ENCODE measurements around the gene PARD3. TPM values are rescaled to one million over a fixed set of nuclear protein-coding genes. Genes with fewer than 3 reads are reported as not detected.

PARD3 gene
- polyA plus RNA-seq, 3 donors from 2014 or later = 0.72 TPM; not detected in 2

DNA sequence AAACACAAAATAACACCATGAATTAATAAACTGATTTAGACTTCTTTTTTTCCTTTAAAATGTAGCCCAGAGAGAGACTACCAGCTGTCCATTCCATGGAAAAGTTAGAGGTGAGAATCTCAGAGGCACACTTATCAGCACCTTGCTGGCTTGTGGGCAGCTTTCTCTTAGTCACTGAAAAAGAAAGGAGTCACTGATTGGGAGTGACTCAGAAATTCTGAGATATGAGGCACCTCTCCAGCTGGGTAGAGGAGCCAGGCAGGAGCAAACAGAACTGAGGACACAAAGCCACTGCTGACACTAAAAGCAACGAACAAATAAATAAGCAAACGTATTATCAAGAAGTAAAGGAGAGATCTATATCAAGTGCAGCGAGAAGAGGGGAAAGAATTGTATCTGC is 310.6 kb downstream of the PARD3 start:
- no peak overlapping the region for H3K27ac Mint-ChIP-seq
- no peaks in the 10 kb centered on the region for H3K36me3 Mint-ChIP-seq
- H3K9me3 Mint-ChIP-seq = no peaks in the 10 kb centered on the region
- DNase-seq = no peak
- no peak overlapping the region for H3K4me3 Mint-ChIP-seq
- H3K27me3 Mint-ChIP-seq (ENCODE audit: low read depth in 3 of 3) = peaks cover 3 to 7% (median 4%) of the 10 kb centered on the region in 3 donors
- no peaks in the 10 kb centered on the region for H3K4me1 Mint-ChIP-seq

GRCh38 chr10:34503704-34504103 is 311.4 kb downstream of the PARD3 start:
- peaks cover 3 to 7% (median 6%) of the 10 kb centered on the region in 3 donors for H3K27me3 Mint-ChIP-seq (ENCODE audit: low read depth in 3 of 3)
- H3K9me3 Mint-ChIP-seq = no peaks in the 10 kb centered on the region
- no peaks in the 10 kb centered on the region for H3K4me1 Mint-ChIP-seq
- H3K27ac Mint-ChIP-seq = no peak overlapping the region
- no peak overlapping the region for H3K4me3 Mint-ChIP-seq
- DNase-seq = no peak
- H3K36me3 Mint-ChIP-seq = no peaks in the 10 kb centered on the region

DNA sequence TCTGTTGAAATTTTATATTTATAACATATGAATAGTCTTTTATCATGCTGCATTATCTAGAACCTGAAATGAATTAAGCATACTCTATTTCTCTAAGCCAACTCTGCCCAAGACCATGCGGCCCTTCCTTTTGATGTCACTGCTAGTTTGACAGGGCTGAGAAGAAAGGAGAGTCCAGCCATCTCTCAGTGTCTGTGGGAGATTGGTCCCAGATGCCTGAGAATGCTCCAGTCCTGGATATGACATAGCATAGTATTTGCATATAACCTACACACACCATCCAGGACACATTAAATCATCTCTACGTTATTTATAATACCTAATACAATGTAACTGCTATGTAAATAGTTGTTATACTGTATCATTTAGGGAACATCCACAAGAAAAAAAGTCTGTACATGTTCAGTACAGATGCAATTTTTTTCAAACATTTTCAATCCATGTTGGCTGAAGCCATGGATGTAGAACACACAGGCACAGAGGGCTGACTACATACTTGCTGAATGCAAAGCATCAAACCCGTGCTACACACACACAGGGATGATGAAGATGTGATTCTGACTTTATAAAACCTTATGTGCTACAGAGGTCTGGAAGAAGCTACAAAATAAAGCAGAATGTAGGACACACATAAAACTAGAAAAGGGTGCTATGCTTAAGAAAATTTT is 315.4 kb downstream of the PARD3 start:
- no peak overlapping the region for H3K4me3 Mint-ChIP-seq
- H3K27me3 Mint-ChIP-seq (ENCODE audit: low read depth in 3 of 3) = peaks cover 3 to 6% (median 5%) of the 10 kb centered on the region in 3 donors
- no peaks in the 10 kb centered on the region for H3K9me3 Mint-ChIP-seq
- no peak overlapping the region for H3K27ac Mint-ChIP-seq
- no peak for DNase-seq
- no peaks in the 10 kb centered on the region for H3K4me1 Mint-ChIP-seq
- H3K36me3 Mint-ChIP-seq = no peaks in the 10 kb centered on the region

GRCh38 chr10:34498821-34499220 is 316.3 kb downstream of the PARD3 start:
- no peaks in the 10 kb centered on the region for H3K36me3 Mint-ChIP-seq
- H3K4me3 Mint-ChIP-seq = no peak overlapping the region

GRCh38 chr10:34495938-34496337 is 319.2 kb downstream of the PARD3 start:
- Mint-ChIP-seq H3K36me3 (no peaks in the 10 kb centered on the region), H3K4me3 (no peak overlapping the region), H3K27me3 (ENCODE audit: low read depth in 3 of 3) (peaks cover 1 to 3% (median 2%) of the 10 kb centered on the region in 3 donors), H3K9me3 (no peaks in the 10 kb centered on the region), H3K27ac (no peak overlapping the region), H3K4me1 (no peaks in the 10 kb centered on the region)
- no peak for DNase-seq

More at GRCh38 chr10:34498821-34499220, 316.3 kb downstream of the PARD3 start:
- Mint-ChIP-seq H3K9me3 (no peaks in the 10 kb centered on the region), H3K27ac (no peak overlapping the region), H3K27me3 (ENCODE audit: low read depth in 3 of 3) (peaks cover 3 to 6% (median 5%) of the 10 kb centered on the region in 3 donors), H3K4me1 (no peaks in the 10 kb centered on the region)
- DNase-seq = no peak

GRCh38 chr10:34494012-34494411 is 321.1 kb downstream of the PARD3 start:
- Mint-ChIP-seq H3K27ac (no peak overlapping the region), H3K27me3 (ENCODE audit: low read depth in 3 of 3) (peaks cover 1 to 2% (median 2%) of the 10 kb centered on the region in 3 donors), H3K9me3 (no peaks in the 10 kb centered on the region), H3K36me3 (no peaks in the 10 kb centered on the region), H3K4me1 (no peaks in the 10 kb centered on the region), H3K4me3 (no peak overlapping the region)
- no peak for DNase-seq

DNA sequence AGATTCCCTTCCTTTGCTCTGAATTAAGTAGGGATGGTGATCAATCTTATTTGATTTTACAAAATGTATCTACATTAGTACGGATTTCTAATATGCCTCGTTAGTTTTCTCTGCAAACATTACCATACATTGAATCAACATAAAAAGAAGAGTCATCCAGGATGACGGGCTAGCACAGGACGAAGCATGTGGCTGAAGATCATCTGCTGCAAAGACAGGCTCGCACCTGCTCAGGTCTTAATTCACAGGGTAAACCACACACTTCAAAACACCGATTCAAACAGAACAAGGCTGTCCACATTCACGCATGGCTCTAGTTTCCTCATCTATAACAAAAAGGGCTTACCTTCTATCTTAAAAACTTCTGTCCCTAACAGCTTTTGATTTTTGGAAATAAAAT is 323.0 kb downstream of the PARD3 start:
- Mint-ChIP-seq H3K4me3 (no peak overlapping the region), H3K27me3 (ENCODE audit: low read depth in 3 of 3) (peaks cover 0 to 2% (median 1%) of the 10 kb centered on the region in 3 donors), H3K36me3 (no peaks in the 10 kb centered on the region), H3K27ac (no peak overlapping the region), H3K4me1 (no peaks in the 10 kb centered on the region), H3K9me3 (no peaks in the 10 kb centered on the region)
- no peak for DNase-seq

GRCh38 chr10:34491678-34492077 is 323.4 kb downstream of the PARD3 start:
- H3K27me3 Mint-ChIP-seq (ENCODE audit: low read depth in 3 of 3) = peaks cover 0 to 2% (median 1%) of the 10 kb centered on the region in 3 donors
- no peak overlapping the region for H3K4me3 Mint-ChIP-seq
- H3K36me3 Mint-ChIP-seq = no peaks in the 10 kb centered on the region
- H3K9me3 Mint-ChIP-seq = no peaks in the 10 kb centered on the region
- H3K4me1 Mint-ChIP-seq = no peaks in the 10 kb centered on the region
- H3K27ac Mint-ChIP-seq = no peak overlapping the region
- no peak for DNase-seq

GRCh38 chr10:34489973-34490745 is 324.9 kb downstream of the PARD3 start:
- Mint-ChIP-seq H3K9me3 (no peaks in the 10 kb centered on the region), H3K27ac (no peak overlapping the region), H3K27me3 (ENCODE audit: low read depth in 3 of 3) (peaks cover 1 to 4% (median 2%) of the 10 kb centered on the region in 3 donors), H3K4me1 (no peaks in the 10 kb centered on the region), H3K4me3 (no peak overlapping the region), H3K36me3 (no peaks in the 10 kb centered on the region)
- DNase-seq = no peak

GRCh38 chr10:34489411-34489810 is 325.7 kb downstream of the PARD3 start:
- Mint-ChIP-seq H3K9me3 (no peaks in the 10 kb centered on the region), H3K27ac (no peak overlapping the region), H3K4me1 (no peaks in the 10 kb centered on the region), H3K27me3 (ENCODE audit: low read depth in 3 of 3) (peaks cover 2 to 4% (median 3%) of the 10 kb centered on the region in 3 donors), H3K4me3 (no peak overlapping the region), H3K36me3 (no peaks in the 10 kb centered on the region)
- no peak for DNase-seq

DNA sequence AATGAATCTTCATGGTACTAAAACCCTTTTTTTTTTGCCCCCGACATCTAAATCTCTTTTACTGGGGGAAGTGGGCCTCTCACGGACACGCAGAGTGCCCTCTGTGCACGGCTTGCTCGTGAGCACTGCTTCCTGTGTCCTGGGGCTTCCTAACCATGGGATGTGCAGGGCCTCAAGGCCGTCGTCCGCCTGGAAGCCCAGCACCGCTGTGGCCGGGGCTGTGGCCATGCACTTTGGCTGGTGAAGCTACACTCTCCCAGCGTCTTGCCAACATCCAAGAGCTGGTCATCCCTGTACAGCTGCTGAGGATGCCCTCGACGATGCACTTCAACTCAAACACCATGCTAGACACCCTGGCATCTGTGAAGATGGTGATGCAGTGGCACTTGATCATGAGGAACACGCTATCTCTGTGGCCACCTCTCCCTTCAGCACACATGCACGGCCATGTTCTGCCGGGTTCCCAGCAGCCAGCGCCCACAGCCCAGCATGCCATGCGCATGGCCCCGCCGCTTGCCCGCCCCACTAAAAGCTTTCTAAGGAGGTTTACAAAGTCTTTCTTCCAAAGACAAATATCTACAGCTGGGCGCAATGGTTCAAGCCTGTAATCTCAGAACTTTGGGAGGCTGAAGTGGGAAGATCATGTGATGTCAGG is 326.5 kb downstream of the PARD3 start:
- Mint-ChIP-seq H3K4me3 (no peak overlapping the region), H3K9me3 (no peaks in the 10 kb centered on the region), H3K27ac (no peak overlapping the region), H3K36me3 (no peaks in the 10 kb centered on the region), H3K27me3 (ENCODE audit: low read depth in 3 of 3) (peaks cover 2 to 4% (median 3%) of the 10 kb centered on the region in 3 donors), H3K4me1 (no peaks in the 10 kb centered on the region)
- DNase-seq = no peak

DNA sequence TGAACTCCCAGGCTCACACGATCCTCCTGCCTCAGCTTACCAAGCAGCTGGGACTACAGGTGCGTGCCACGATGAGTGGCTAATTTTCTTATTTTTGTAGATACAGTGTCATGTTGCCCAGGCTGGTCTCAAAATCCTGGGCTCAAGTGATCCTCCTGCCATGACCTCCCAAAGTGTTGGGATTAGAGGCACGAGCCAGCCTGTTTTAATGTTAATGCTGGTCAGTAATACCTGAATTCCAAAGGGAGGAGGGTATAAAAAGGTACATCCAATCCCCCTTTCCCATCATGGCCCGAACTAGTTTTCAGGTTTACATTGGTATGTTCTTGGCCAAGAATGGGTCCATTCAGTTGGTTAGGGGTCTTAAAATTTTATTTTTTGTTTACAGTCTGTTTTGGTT is 329.1 kb downstream of the PARD3 start:
- peaks cover 0 to 7% (median 2%) of the 10 kb centered on the region in 3 donors for H3K27me3 Mint-ChIP-seq (ENCODE audit: low read depth in 3 of 3)
- no peaks in the 10 kb centered on the region for H3K4me1 Mint-ChIP-seq
- no peak overlapping the region for H3K27ac Mint-ChIP-seq
- no peak for DNase-seq
- no peak overlapping the region for H3K4me3 Mint-ChIP-seq
- no peaks in the 10 kb centered on the region for H3K9me3 Mint-ChIP-seq
- H3K36me3 Mint-ChIP-seq = no peaks in the 10 kb centered on the region

- Mint-ChIP-seq H3K9me3 (no peaks in the 10 kb centered on the region), H3K4me1 (no peaks in the 10 kb centered on the region), H3K27me3 (ENCODE audit: low read depth in 3 of 3) (peaks cover 0 to 7% (median 2%) of the 10 kb centered on the region in 3 donors), H3K4me3 (no peak overlapping the region), H3K27ac (no peak overlapping the region), H3K36me3 (no peaks in the 10 kb centered on the region)
- no peak for DNase-seq
Measured at GRCh38 chr10:34484164-34484563, 330.9 kb downstream of the PARD3 start.

DNA sequence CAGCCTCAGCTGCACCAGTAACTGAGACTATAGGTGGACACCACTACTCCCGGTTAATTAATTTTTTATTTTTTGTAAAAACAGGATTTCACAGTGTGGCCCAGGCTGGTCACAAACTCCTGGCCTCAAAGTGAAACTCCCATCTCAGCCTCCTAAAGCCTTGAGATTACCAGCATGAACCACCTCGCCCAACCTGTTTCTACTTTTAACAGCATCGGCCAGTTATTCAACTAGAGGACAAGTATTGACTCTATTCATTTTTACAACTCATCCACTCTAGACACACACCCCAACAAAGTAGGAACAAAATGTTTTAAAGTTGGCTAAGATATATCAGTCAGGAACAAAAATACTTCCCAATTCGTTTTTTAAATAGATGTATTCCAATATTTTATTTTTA is 334.8 kb downstream of the PARD3 start:
- Mint-ChIP-seq H3K27ac (no peak overlapping the region), H3K27me3 (ENCODE audit: low read depth in 3 of 3) (peaks cover 0 to 4% (median 2%) of the 10 kb centered on the region in 3 donors), H3K4me1 (no peaks in the 10 kb centered on the region), H3K9me3 (no peaks in the 10 kb centered on the region), H3K4me3 (no peak overlapping the region), H3K36me3 (no peaks in the 10 kb centered on the region)
- DNase-seq = no peak
